ES-I3 (cell line): ENCODE measurements around the gene TBC1D4.

Experiments
- H3K36me3 ChIP-seq: 2 replicates; pipeline ENCODE4 v1.6.1; 2013; ENCODE audit warnings: mild to moderate bottlenecking, low read length, control low read depth, moderate library complexity; ENCODE audit not compliant: insufficient read depth
- H3K4me1 ChIP-seq: 2 replicates; pipeline ENCODE4 v1.6.1; 2013; ENCODE audit warnings: mild to moderate bottlenecking, control low read depth, low read length; ENCODE audit not compliant: insufficient read depth
- H3K9ac ChIP-seq: 2 replicates; pipeline ENCODE4 v1.6.1; 2013; ENCODE audit warnings: low read depth, mild to moderate bottlenecking, low read length, moderate library complexity
- H3K9me3 ChIP-seq: 2 replicates; pipeline ENCODE4 v1.6.1; 2013; ENCODE audit warnings: mild to moderate bottlenecking, low read length, moderate library complexity; ENCODE audit not compliant: control insufficient read depth, insufficient read depth

The TBC1D4 gene

GRCh38 chr13:75369981-75370380 lies 112.0 kb downstream of the TBC1D4 start:
- no peaks in the 10 kb centered on the region for H3K36me3 ChIP-seq
- H3K9me3 ChIP-seq, result no peaks in the 10 kb centered on the region
- peaks cover 8% of the 10 kb centered on the region; the same call in 1 of the 2 replicates for H3K4me1 ChIP-seq
- H3K9ac ChIP-seq, result no peak overlapping the region

DNA sequence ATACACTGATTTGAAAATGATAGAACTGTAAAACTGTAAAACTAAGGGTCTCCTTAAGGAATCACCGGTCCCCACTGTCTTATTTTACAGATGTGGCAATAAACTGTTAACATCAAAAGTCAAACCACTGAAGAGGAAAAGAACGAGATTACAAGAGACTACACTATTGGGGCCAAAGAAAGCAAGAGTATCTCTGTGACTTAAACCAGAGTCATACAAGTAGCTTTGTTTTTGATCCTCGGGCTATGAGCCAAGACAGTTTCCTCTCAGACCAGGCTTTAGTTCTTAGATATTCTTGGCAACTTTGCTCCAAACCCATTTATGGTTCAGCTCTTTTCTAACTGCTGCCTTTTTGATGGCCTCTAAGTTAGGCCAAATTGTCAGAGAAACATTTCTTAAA lies 113.8 kb downstream of the TBC1D4 start:
- Histone ChIP-seq H3K9ac (no peak overlapping the region), H3K36me3 (no peaks in the 10 kb centered on the region), H3K9me3 (no peaks in the 10 kb centered on the region), H3K4me1 (peaks cover 8% of the 10 kb centered on the region; the same call in 1 of the 2 replicates)

GRCh38 chr13:75366380-75367280 lies 115.3 kb downstream of the TBC1D4 start:
- Histone ChIP-seq H3K9ac (no peak overlapping the region), H3K9me3 (no peaks in the 10 kb centered on the region), H3K36me3 (no peaks in the 10 kb centered on the region), H3K4me1 (peaks cover 8% of the 10 kb centered on the region; the same call in 1 of the 2 replicates)

- no peak overlapping the region for H3K9ac ChIP-seq
- H3K36me3 ChIP-seq, result no peaks in the 10 kb centered on the region
- no peaks in the 10 kb centered on the region for H3K9me3 ChIP-seq
- H3K4me1 ChIP-seq, result peaks cover 8% of the 10 kb centered on the region; the same call in 1 of the 2 replicates
Measured at GRCh38 chr13:75365724-75366173, 116.2 kb downstream of the TBC1D4 start.

GRCh38 chr13:75364131-75364713 lies 117.7 kb downstream of the TBC1D4 start:
- Histone ChIP-seq H3K9ac (no peak overlapping the region), H3K9me3 (no peaks in the 10 kb centered on the region), H3K4me1 (peaks cover 12% of the 10 kb centered on the region), H3K36me3 (no peaks in the 10 kb centered on the region)

DNA sequence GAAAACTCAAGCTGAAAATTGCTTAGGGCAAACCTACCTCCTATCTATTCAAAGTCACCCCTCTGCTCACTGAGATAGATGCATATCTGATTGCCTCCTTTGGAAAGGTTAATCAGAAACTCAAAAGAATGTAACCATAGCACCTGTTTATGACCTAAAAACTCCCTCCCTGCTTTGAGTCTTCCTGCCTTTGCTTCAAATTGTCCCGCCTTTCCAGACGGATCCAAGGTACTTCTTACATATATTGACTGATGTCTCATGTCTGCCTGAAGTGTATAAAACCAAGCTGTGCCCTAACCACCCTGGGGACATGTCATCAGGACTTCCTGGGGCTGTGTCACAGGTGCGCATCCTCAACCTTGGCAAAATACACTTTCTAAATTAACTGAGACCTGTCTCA lies 118.6 kb downstream of the TBC1D4 start:
- no peaks in the 10 kb centered on the region for H3K36me3 ChIP-seq
- no peaks in the 10 kb centered on the region for H3K9me3 ChIP-seq
- H3K4me1 ChIP-seq, result peaks cover 19% of the 10 kb centered on the region
- no peak overlapping the region for H3K9ac ChIP-seq

DNA sequence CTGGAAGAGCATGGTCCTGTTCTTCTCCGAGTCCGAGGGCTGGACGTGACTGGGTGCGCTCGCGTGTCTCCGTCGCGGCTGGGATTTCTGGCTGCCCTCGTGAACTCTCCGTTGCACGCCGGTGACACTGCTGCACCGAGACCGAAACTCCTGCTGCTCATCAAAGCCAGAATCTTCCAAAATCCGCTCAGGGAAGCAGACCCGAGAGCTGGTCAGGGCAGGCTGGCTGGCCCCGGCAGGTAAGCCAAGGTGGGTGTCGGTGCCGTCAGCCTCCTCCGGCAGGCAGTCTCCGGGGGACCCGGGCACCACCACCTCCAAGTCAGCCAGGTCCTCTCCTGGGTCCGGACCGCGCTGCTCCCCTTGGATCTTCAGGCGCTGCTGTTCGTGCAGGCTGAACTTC lies 119.9 kb downstream of the TBC1D4 start:
- Histone ChIP-seq H3K9ac (no peak overlapping the region), H3K9me3 (no peaks in the 10 kb centered on the region), H3K4me1 (peaks cover 26% of the 10 kb centered on the region), H3K36me3 (no peaks in the 10 kb centered on the region)

- no peak overlapping the region for H3K9ac ChIP-seq
- no peaks in the 10 kb centered on the region for H3K36me3 ChIP-seq
- no peaks in the 10 kb centered on the region; the same call in 1 of the 2 replicates for H3K9me3 ChIP-seq
- H3K4me1 ChIP-seq, result peaks cover 18% of the 10 kb centered on the region
Measured at GRCh38 chr13:75360170-75360569, 121.8 kb downstream of the TBC1D4 start.

DNA sequence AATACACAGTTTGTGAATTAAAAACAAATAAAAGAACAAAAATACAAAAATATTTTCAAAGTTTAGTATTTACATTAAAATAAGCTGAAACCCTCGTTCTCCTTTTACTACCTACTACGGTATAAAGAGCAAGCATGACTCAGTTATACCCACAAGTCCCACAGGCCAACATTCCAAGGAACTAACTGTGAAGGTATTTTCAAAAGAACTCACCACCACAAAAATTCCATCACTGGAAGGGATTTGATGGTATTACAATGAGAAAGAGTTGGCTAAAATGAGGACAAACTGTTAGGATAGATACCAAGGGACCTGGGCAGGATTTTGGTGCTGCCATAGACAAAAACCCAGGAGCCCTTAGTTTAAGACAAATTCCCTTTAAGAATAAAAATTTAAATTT lies 122.7 kb downstream of the TBC1D4 start:
- Histone ChIP-seq H3K9me3 (no peaks in the 10 kb centered on the region; the same call in 1 of the 2 replicates), H3K36me3 (no peaks in the 10 kb centered on the region), H3K4me1 (peaks cover 18% of the 10 kb centered on the region), H3K9ac (no peak overlapping the region)

GRCh38 chr13:75357576-75358289 lies 124.2 kb downstream of the TBC1D4 start:
- Histone ChIP-seq H3K9me3 (peaks cover 7% of the 10 kb centered on the region; the same call in 1 of the 2 replicates), H3K9ac (no peak overlapping the region), H3K4me1 (peaks cover 18% of the 10 kb centered on the region), H3K36me3 (no peaks in the 10 kb centered on the region)

GRCh38 chr13:75356421-75356820 lies 125.5 kb downstream of the TBC1D4 start:
- Histone ChIP-seq H3K36me3 (no peaks in the 10 kb centered on the region), H3K4me1 (peaks cover 18% of the 10 kb centered on the region), H3K9ac (no peak overlapping the region), H3K9me3 (peaks cover 7% of the 10 kb centered on the region; the same call in 1 of the 2 replicates)

DNA sequence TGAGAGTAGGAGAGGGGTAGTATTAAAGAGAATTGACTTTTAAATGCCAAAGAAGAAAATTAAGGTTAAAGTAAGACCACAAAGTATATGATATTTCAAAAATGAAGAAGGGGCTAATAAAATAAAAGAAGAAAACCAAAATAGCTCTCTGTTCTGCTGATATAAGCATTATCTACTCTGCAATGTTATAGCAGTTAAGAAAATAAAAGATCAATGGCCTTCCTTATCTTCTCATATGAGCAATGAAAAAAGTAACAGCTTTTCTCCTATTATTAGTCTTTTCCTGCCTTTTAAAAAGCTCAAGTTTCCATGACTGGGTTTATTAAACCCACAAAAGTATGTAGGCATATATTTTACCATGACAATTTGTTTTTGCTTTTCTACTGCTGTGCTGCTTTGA lies 126.4 kb downstream of the TBC1D4 start:
- Histone ChIP-seq H3K36me3 (no peaks in the 10 kb centered on the region), H3K9me3 (peaks cover 7% of the 10 kb centered on the region; the same call in 1 of the 2 replicates)

DNA sequence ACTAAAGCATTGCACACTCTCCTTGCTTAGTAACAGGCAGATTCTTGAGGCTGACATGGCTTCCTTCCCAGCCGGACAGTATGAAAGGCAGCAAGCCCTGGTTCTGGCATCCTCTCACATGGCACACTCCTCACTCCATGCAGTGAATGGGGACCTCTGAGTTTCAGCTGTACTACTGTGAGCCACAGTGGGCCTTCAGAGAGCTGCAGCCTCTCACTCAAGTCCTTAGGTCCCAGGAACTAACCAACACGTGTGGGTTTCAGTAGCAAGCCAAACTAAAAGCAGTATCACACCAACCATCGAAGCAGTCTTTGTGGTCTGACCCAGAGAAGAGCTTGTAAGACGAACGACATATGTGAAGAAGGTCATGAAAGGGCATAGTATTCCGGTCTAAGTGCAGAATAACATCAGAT lies 128.2 kb downstream of the TBC1D4 start:
- no peak overlapping the region for H3K9ac ChIP-seq
- peaks cover 11% of the 10 kb centered on the region for H3K4me1 ChIP-seq
- no peaks in the 10 kb centered on the region for H3K36me3 ChIP-seq
- peaks cover 7% of the 10 kb centered on the region; the same call in 1 of the 2 replicates for H3K9me3 ChIP-seq

More for the DNA sequence above, 126.4 kb downstream of the TBC1D4 start:
- Histone ChIP-seq H3K4me1 (peaks cover 18% of the 10 kb centered on the region), H3K9ac (no peak overlapping the region)

- H3K9me3 ChIP-seq, result peaks cover 7% of the 10 kb centered on the region; the same call in 1 of the 2 replicates
- peaks cover 3% of the 10 kb centered on the region; the same call in 1 of the 2 replicates for H3K4me1 ChIP-seq
- H3K9ac ChIP-seq, result no peak overlapping the region
- H3K36me3 ChIP-seq, result no peaks in the 10 kb centered on the region
Measured at GRCh38 chr13:75352641-75353327, 129.2 kb downstream of the TBC1D4 start.
